Ishikawa (cell line): ENCODE data around the gene RPL27A.

Experiments used
- CEBPB ChIP-seq: IDR thresholded peaks from 2 replicates; pipeline ENCODE4 v1.6.1; 2012
- CREB1 ChIP-seq: IDR thresholded peaks from 2 replicates; pipeline ENCODE4 v1.6.1; 2012; ENCODE audit warnings: low read depth
- EGR1 ChIP-seq: IDR thresholded peaks from 2 replicates; pipeline ENCODE4 v1.6.1; 2012
- EP300 ChIP-seq: IDR thresholded peaks from 2 replicates; pipeline ENCODE4 v1.6.1; 2012; ENCODE audit warnings: borderline replicate concordance
- FOXM1 ChIP-seq: IDR thresholded peaks from 2 replicates; pipeline ENCODE4 v1.6.1; 2012; ENCODE audit warnings: low read depth, borderline replicate concordance
- MAX ChIP-seq: IDR thresholded peaks from 2 replicates; pipeline ENCODE4 v1.6.1; 2012
- NFIC ChIP-seq: IDR thresholded peaks from 2 replicates; pipeline ENCODE4 v1.6.1; 2012
- RAD21 ChIP-seq: IDR thresholded peaks from 2 replicates; pipeline ENCODE4 v1.6.1; 2012; ENCODE audit warnings: low read depth
- REST ChIP-seq: IDR thresholded peaks from 2 replicates; pipeline ENCODE4 v1.6.1; 2012; ENCODE audit warnings: low read depth, mild to moderate bottlenecking
- TAF1 ChIP-seq: IDR thresholded peaks from 2 replicates; pipeline ENCODE4 v1.6.1; 2012; ENCODE audit warnings: low read depth, mild to moderate bottlenecking
- TCF12 ChIP-seq: IDR thresholded peaks from 2 replicates; pipeline ENCODE4 v1.6.1; 2012; ENCODE audit warnings: low read depth
- TEAD4 ChIP-seq: IDR thresholded peaks from 2 replicates; pipeline ENCODE4 v1.6.1; 2012
- USF1 ChIP-seq: IDR thresholded peaks from 2 replicates; pipeline ENCODE4 v1.6.1; 2012
- YY1 ChIP-seq: IDR thresholded peaks from 2 replicates; pipeline ENCODE4 v1.6.1; 2012; ENCODE audit warnings: low read depth
- ZBTB7A ChIP-seq: IDR thresholded peaks from 2 replicates; pipeline ENCODE4 v1.6.1; 2012; ENCODE audit warnings: low read depth

RPL27A gene

GRCh38 chr11:8730697-8731020 is 48.1 kb downstream of the RPL27A start:
- no peak for TF ChIP-seq TEAD4
- no peak for TF ChIP-seq USF1
- TF ChIP-seq RAD21: no peak
- no peak for TF ChIP-seq EP300
- TF ChIP-seq NFIC: no peak
- no peak for TF ChIP-seq CREB1

- no peak for TF ChIP-seq CEBPB
- no peak for TF ChIP-seq EP300
- no peak for TF ChIP-seq TCF12
- TF ChIP-seq TAF1: no peak
- no peak for TF ChIP-seq EGR1
- no peak for TF ChIP-seq ZBTB7A
- no peak for TF ChIP-seq USF1
- no peak for TF ChIP-seq CREB1
- no peak for TF ChIP-seq MAX
- no peak for TF ChIP-seq YY1
- TF ChIP-seq RAD21: no peak
- TF ChIP-seq FOXM1: no peak
- TF ChIP-seq NFIC: no peak
- no peak for TF ChIP-seq TEAD4
- TF ChIP-seq REST: no peak
Observed at GRCh38 chr11:8731647-8732323, 49.2 kb downstream of the RPL27A start.

- TF ChIP-seq REST: no peak
- TF ChIP-seq ZBTB7A: no peak
- no peak for TF ChIP-seq EGR1
- TF ChIP-seq TEAD4: no peak
- TF ChIP-seq USF1: no peak
- no peak for TF ChIP-seq CREB1
- no peak for TF ChIP-seq TAF1
- no peak for TF ChIP-seq CEBPB
- no peak for TF ChIP-seq FOXM1
- TF ChIP-seq RAD21: no peak
- no peak for TF ChIP-seq NFIC
- TF ChIP-seq YY1: no peak
- TF ChIP-seq TCF12: no peak
- no peak for TF ChIP-seq EP300
- no peak for TF ChIP-seq MAX
Observed at GRCh38 chr11:8732324-8732670, 49.7 kb downstream of the RPL27A start.

- TF ChIP-seq EP300 (no peak), RAD21 (no peak), YY1 (no peak), TAF1 (no peak), USF1 (no peak), REST (no peak), TCF12 (no peak), CEBPB (no peak), TEAD4 (no peak), CREB1 (no peak), FOXM1 (no peak), ZBTB7A (no peak), NFIC (no peak), EGR1 (no peak), MAX (no peak)
Observed at GRCh38 chr11:8732748-8733241, 50.2 kb downstream of the RPL27A start.
